GM18868 (cell line): ENCODE measurements around the gene NEU3.
A peak's percentile ranks its signal among the peaks of the same experiment; 100 is the strongest.
"Not testable (repeated sequence)": the region's sequence is repeated elsewhere in the genome, so short reads cannot be mapped to it uniquely, and the experiment has no call there.

Source experiments
- ATAC-seq: cut with Tn5 transposase; IDR thresholded peaks from one replicate; pipeline ENCODE4 v1.9.1; 2021; ENCODE audit warnings: mild to moderate bottlenecking, moderate library complexity; ENCODE audit not compliant: unreplicated experiment

The NEU3 gene

GRCh38 chr11:74981888-74982287 is 6.8 kb upstream of the NEU3 start:
- no peak for ATAC-seq

- ATAC-seq, result no peak
These were observed 4.7 kb upstream of the NEU3 start for GRCh38 chr11:74984070-74984469.

GRCh38 chr11:74984730-74985129 is 4.0 kb upstream of the NEU3 start:
- ATAC-seq, result no peak

- ATAC-seq, result no peak
These were observed 516 bp downstream of the NEU3 start for GRCh38 chr11:74989260-74989638.

DNA sequence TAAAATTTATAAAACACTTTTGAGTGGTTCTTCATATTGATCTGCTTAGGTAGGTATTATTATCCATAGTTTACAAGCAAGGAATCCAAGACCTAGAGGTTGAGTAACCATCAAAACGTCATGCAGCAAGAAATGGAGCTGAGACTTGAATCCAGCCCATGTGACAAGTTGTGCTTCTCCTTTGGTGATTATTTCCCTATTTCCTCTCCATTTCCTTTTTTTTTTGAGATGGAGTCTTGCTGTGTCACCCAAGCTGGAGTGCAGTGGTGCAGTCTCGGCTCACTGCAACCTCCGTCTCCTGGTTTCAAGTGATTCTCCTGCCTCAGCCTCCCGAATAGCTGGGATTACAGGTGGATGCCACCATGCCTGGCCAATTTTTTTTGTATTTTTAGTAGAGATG is 1.4 kb downstream of the NEU3 start:
- ATAC-seq, result not testable (repeated sequence)

- no peak for ATAC-seq
These were observed 2.2 kb downstream of the NEU3 start for GRCh38 chr11:74990941-74991340.

GRCh38 chr11:74992852-74993251 is 4.1 kb downstream of the NEU3 start:
- peak; percentile 44 for ATAC-seq

DNA sequence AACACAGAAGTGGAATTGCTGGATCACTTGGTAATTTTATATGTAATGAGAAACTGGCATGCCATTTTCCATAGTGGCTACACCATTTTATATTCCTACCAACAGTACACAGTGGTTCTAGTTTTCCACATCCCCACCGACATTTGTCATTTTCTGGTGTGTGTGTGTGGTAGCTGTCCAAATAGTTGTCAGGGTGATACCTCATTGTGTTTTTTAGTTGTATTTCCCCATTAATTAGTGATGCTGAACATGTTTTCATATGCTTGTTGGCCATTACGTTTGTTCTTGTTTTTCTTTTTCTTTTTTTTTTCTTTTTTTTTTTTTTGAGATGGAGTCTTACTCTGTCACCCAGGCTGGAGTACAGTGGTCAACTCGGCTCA is 12.2 kb downstream of the NEU3 start:
- ATAC-seq, result no peak

DNA sequence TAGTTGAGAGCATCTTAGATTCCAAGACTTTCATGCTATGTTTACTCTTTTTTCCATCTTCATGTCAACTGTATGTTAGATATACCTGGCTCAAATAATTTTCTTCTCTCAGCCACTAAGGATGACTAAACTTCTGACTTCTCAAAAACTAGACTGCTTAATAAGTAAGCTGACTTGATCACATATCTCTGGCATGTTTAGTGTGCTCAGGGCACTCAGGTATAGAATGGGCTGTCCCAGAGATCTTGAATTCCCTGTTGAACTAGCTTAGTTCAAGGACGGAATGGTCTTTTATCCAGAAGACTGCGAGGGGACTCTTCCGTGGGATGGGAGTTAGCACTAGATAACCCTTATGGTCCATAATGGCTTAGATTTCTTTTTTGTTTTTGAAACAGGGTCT is 13.0 kb downstream of the NEU3 start:
- ATAC-seq, result no peak

DNA sequence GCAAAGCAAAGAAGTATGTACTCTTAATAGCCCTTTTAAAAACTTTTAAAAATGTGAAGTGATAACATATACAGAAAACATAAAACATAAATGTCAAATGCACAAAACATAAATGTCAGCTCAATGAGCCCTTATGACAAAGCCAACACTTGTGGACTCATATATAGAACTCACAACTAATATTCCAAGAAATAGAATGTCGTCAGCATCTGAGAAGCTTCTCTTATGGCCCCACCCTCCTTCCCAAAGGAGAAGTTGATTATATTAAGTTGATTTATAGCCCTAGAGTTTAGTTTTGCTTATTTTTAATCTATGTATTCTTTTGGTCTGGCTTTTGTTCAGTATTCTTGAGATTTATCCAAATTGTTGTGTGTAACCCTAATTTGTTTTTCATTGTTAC is 13.8 kb downstream of the NEU3 start:
- no peak for ATAC-seq

DNA sequence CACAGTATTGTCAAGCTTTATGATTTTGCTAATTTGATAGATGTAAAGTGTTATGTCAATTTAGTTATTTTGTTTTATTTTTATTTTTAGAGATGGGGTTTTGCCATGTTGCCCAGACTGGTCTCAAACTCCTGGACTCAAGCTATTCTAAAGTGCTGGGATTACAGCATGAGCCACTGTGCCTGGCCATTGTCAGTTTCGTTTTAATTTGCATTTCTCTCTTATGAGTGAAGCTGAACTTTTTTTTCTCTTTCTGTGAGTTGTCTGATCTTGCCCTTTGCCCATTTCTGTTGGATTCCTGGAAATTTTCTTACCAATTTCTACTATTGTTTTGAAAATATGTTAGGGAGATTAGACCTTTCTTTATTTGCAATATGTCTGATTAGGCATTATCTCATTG is 15.5 kb downstream of the NEU3 start:
- ATAC-seq, result no peak

GRCh38 chr11:75011357-75011756 is 22.6 kb downstream of the NEU3 start:
- no peak for ATAC-seq

GRCh38 chr11:75011872-75012271 is 23.1 kb downstream of the NEU3 start:
- no peak for ATAC-seq

DNA sequence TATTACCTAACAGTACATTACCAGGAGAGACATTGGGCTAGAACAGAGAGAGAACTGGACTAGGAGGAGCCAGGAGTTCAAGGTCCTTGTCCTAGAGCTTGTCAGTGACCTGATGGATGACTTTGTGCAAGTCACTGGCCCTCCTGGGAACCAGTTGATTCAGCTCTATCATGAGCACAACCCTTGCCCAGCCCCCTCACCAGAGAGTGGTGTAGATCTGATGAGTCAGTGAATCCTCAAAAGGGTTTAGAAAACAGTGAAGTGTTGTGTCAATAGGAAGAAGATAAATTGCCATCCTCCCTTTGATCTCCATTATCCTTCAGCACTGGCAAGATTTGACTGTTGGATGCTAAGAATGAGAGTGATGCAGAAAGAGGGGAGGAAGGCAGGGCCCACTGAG is 24.3 kb downstream of the NEU3 start:
- ATAC-seq, result no peak

DNA sequence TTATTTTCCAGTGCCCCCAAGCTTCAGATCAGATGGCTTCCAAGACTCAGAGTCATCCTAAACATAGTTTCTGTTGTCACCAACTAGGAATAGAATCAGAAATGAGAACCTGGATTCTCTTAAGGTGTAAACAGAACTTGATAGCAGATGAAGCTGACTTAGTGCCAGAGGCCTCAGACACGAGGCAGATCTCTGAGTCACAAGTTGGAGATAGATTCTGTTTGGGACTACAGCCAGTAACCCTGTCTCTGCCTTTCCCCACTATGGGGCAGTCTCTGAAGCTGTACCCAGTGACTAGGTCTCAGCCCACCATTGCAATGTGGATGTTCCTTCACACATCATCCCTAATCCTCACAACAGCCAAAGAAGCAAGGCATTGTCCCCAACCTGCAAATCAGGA is 25.4 kb downstream of the NEU3 start:
- no peak for ATAC-seq

DNA sequence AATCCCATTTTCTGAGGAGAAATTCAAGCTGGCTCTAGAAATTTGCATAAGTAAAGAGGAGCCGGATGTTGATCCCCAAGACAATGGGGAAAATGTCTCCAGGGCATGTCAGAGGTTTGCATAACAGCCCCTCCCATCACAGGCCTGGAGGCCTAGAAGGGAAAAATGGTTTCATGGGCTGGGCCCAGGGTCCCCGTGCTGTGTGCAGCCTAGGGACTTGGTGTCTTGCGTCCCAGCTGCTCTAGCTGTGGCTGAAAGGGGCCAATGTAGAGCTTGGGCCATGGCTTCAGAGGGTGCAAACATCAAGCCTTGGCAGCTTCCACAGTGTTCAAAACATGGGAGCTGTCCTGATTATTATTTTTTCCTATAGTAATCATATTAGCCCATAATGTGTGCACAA is 30.5 kb downstream of the NEU3 start:
- not testable (repeated sequence) for ATAC-seq

DNA sequence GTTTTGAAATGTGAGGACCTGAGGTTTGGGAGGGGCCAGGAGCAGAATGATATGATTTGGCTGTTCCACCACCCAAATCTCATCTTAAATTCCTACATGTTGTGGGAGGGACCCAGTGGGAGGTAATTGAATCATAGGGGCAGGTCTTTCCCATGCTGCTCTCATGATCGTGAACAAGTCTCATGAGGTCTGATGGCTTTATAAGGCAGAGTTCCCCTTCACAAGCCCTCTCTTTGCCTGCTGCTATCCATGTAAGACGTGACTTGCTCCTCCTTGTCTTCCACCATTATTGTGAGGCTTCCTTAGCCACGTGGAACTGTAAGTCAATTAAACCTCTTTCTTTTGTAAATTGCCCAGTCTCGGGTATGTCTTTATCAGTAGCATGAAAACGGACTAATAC is 31.6 kb downstream of the NEU3 start:
- not testable (repeated sequence) for ATAC-seq

DNA sequence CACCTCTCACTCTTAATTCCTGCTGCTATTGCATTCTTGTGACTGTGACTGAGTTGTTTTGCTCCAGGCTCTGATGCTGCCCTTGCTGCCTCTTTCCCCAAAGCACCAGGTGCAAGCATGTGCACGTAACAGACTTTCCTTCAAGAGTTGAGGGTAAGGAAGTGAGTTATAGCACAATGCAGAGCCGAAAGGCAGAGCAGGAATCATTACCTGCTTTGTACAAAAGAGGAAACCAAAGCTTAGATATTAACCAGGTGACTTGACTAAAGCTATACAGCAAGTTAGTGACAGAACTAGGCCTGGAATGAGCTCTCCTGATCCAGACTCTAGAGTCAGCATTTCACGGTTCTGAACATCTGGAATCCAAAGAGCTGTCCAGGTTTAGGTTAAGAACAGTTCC is 33.6 kb downstream of the NEU3 start:
- ATAC-seq, result no peak

- peak; percentile 65 for ATAC-seq
These were observed 34.1 kb downstream of the NEU3 start for GRCh38 chr11:75022759-75023396.

GRCh38 chr11:75023446-75024067 is 34.8 kb downstream of the NEU3 start:
- no peak for ATAC-seq

DNA sequence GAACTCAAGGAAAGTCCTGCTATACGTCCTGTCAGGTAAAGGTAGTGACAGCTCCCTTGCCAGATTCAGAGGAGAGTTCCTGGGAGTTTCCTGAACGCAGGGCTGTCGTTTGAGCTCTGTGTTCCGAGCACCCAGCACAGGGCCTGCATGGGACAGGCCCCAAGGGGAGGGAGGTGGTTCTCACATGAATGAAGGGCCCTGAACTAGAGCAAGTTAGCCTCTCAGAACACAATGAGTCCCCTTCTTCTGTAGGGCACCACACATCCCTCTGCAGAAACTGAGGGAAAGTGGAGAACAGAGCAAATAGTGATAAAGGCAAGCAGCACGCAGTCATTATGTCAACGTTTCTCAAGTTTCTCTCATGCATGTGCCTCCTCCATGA is 35.3 kb downstream of the NEU3 start:
- no peak for ATAC-seq

GRCh38 chr11:75024764-75025211 is 36.1 kb downstream of the NEU3 start:
- no peak for ATAC-seq

DNA sequence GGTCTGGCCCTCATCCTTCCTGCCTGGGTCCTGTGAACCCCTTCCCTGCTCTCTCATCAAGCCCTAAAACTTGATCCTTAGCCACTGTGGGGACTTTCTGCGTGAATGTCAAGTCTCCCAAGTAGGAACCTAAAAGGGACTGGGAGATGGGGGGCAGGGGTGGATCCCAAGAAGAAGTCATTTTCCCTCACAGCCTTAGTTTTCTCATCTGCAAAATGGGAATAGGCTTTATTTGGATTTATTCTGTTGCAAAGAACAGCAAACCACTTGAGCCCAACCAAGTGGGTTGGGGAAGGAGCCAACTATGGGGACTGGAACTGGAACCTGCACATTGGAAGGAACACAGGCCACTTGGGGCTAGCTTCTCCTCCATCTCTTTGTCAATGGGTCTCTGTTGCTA is 36.8 kb downstream of the NEU3 start:
- ATAC-seq, result no peak
